ENCODE data around the gene OR2B2.
"Not testable (repeated sequence)": the region's sequence is repeated elsewhere in the genome, so short reads cannot be mapped to it uniquely, and the experiment has no call there.

Gene OR2B2

GRCh38 chr6:27911956-27912446, at the start of gene OR2B2:
TSS of gene OR2B2 (minus strand) at chr6:27912396. CDS start at chr6:27912319, 77 bp downstream.
- FAIRE-seq: no peak

GRCh38 chr6:27957516-27957915, 45.3 kb upstream of the OR2B2 start:
- FAIRE-seq: no peak

GRCh38 chr6:27956941-27957340, 44.7 kb upstream of the OR2B2 start, which contains the start of gene OR2B6:
TSS of gene OR2B6 (plus strand) at chr6:27957241. CDS start at chr6:27957241, 0 bp downstream.
- no peak for FAIRE-seq

GRCh38 chr6:27951040-27951439, 38.8 kb upstream of the OR2B2 start:
- FAIRE-seq: peak; percentile 42

- FAIRE-seq: no peak
Measured at GRCh38 chr6:27948237-27948636, 36.0 kb upstream of the OR2B2 start.

GRCh38 chr6:27943072-27943471, 30.9 kb upstream of the OR2B2 start:
- not testable (repeated sequence) for FAIRE-seq

- FAIRE-seq: no peak
Measured at GRCh38 chr6:27940766-27941165, 28.6 kb upstream of the OR2B2 start.

GRCh38 chr6:27931209-27931608, 19.0 kb upstream of the OR2B2 start:
- FAIRE-seq: no peak

- not testable (repeated sequence) for FAIRE-seq
Measured at GRCh38 chr6:27929930-27930329, 17.7 kb upstream of the OR2B2 start.

- FAIRE-seq: not testable (repeated sequence)
Measured at GRCh38 chr6:27928041-27928440, 15.8 kb upstream of the OR2B2 start.

- FAIRE-seq: no peak
Measured at GRCh38 chr6:27924179-27924578, 12.0 kb upstream of the OR2B2 start.

- FAIRE-seq: no peak
Measured at GRCh38 chr6:27922949-27923348, 10.8 kb upstream of the OR2B2 start.

- FAIRE-seq: no peak
Measured at GRCh38 chr6:27908017-27908416, 4.2 kb downstream of the OR2B2 start.

- FAIRE-seq: peak; percentile 30
Measured at GRCh38 chr6:27902335-27903314, 9.6 kb downstream of the OR2B2 start.

GRCh38 chr6:27901801-27902200, 10.4 kb downstream of the OR2B2 start:
- FAIRE-seq: peak; percentile 84

- FAIRE-seq: not testable (repeated sequence)
Measured at GRCh38 chr6:27900197-27900596, 12.0 kb downstream of the OR2B2 start.

GRCh38 chr6:27899543-27899942, 12.7 kb downstream of the OR2B2 start:
- no peak for FAIRE-seq

- no peak for FAIRE-seq
Measured at GRCh38 chr6:27897580-27898206, 14.5 kb downstream of the OR2B2 start.

GRCh38 chr6:27896398-27896796, 15.8 kb downstream of the OR2B2 start:
- FAIRE-seq: no peak

- peak; percentile 89 for FAIRE-seq
Measured at GRCh38 chr6:27894839-27895762, 17.1 kb downstream of the OR2B2 start.

GRCh38 chr6:27893836-27894807, 18.1 kb downstream of the OR2B2 start:
- peak; percentile 74 for FAIRE-seq
